Measurements from ENCODE around the gene LGALS9C. TPM values are rescaled to one million over a fixed set of nuclear protein-coding genes. Genes with fewer than 3 reads are reported as not detected.

Gene LGALS9C
- total RNA-seq, 1 experiment from 2014 or later = not detected

Other genes with a start within 250 kb of the LGALS9C start
- gene FLII, start 218.1 kb upstream of the LGALS9C start, total RNA-seq (2021) = 298 to 313 TPM (median 309 TPM) in 3 replicates
- gene MIEF2, start 216.1 kb upstream of the LGALS9C start, total RNA-seq (2021) = 15.7 to 18.8 TPM (median 17.9 TPM) in 3 replicates
- 54.9 to 56.1 TPM (median 56.0 TPM) in 3 replicates for gene TOP3A, start 161.8 kb upstream of the LGALS9C start, total RNA-seq (2021)
- 17.8 to 19.1 TPM (median 18.0 TPM) in 3 replicates for gene SMCR8, start 161.5 kb upstream of the LGALS9C start, total RNA-seq (2021)
- gene SHMT1, start 113.2 kb upstream of the LGALS9C start, total RNA-seq (2021) = 40.1 to 49.2 TPM (median 42.5 TPM) in 3 replicates
- not detected in 3 replicates for gene EVPLL, start 99.0 kb upstream of the LGALS9C start, total RNA-seq (2021)
- 0.09 to 0.15 TPM in 2 of 3 replicates, not detected in the other for gene TBC1D28, start 167.6 kb downstream of the LGALS9C start, total RNA-seq (2021)
- 9.9 to 11.9 TPM (median 10.7 TPM) in 3 replicates for gene FOXO3B, start 205.5 kb downstream of the LGALS9C start, total RNA-seq (2021)